MM.1S (cell line): Measurements from ENCODE around the gene MED13.

Source experiments
- DNase-seq: peaks from one replicate; pipeline ENCODE4 v3.0.0-alpha.2; 2015
- H2AFZ ChIP-seq: fragments of 300-600 bp; sonication (generic); 2 replicates; pipeline ENCODE4 v1.6.0; 2016; ENCODE audit warnings: antibody characterized with exemption, low read length
- H3F3A ChIP-seq: fragments of 300-600 bp; sonication (generic); 2 replicates; pipeline ENCODE4 v1.6.1; 2016; ENCODE audit warnings: mild to moderate bottlenecking, antibody characterized with exemption, low read length, moderate library complexity, mixed read lengths; ENCODE audit not compliant: insufficient read depth
- H3K27ac ChIP-seq: fragments of 300-600 bp; sonication (generic); 2 replicates; pipeline ENCODE4 v1.5.1; 2016; ENCODE audit warnings: mild to moderate bottlenecking, low read length
- H3K27me3 ChIP-seq: fragments of 300-600 bp; sonication (generic); replicated peaks from 2 replicates; pipeline ENCODE4 v1.6.0; 2016; ENCODE audit warnings: low read length; ENCODE audit not compliant: insufficient read depth
- H3K36me3 ChIP-seq: fragments of 300-600 bp; sonication (generic); replicated peaks from 2 replicates; pipeline ENCODE4 v1.6.1; 2016; ENCODE audit warnings: mild to moderate bottlenecking, low read length, mixed read lengths; ENCODE audit not compliant: insufficient read depth
- H3K4me1 ChIP-seq: fragments of 300-600 bp; sonication (generic); 2 replicates; pipeline ENCODE4 v1.6.1; 2016; ENCODE audit warnings: low read length, mixed read lengths
- H3K4me2 ChIP-seq: fragments of 300-600 bp; sonication (generic); 2 replicates; pipeline ENCODE4 v1.6.0; 2016; ENCODE audit warnings: low read depth, low read length
- H3K4me3 ChIP-seq: fragments of 300-600 bp; sonication (generic); 2 replicates; pipeline ENCODE4 v1.5.1; 2016; ENCODE audit warnings: low read length, mixed read lengths
- H3K79me2 ChIP-seq: fragments of 300-600 bp; sonication (generic); 2 replicates; pipeline ENCODE4 v1.6.1; 2016; ENCODE audit warnings: mixed run types, low read length, mixed read lengths
- H3K9ac ChIP-seq: fragments of 300-600 bp; sonication (generic); 2 replicates; pipeline ENCODE4 v1.6.1; 2016; ENCODE audit warnings: low read length, mixed read lengths
- H3K9me2 ChIP-seq: fragments of 300-600 bp; sonication (generic); replicated peaks from 2 replicates; pipeline ENCODE4 v1.6.1; 2016; ENCODE audit warnings: mild to moderate bottlenecking, low read length, mixed read lengths; ENCODE audit not compliant: insufficient read depth
- H3K9me3 ChIP-seq: fragments of 300-600 bp; sonication (generic); replicated peaks from 2 replicates; pipeline ENCODE4 v1.6.1; 2016; ENCODE audit warnings: mild to moderate bottlenecking, low read length, mixed read lengths; ENCODE audit not compliant: insufficient read depth
- H4K20me1 ChIP-seq: fragments of 300-600 bp; sonication (generic); 2 replicates; pipeline ENCODE4 v1.6.1; 2016; ENCODE audit warnings: mild to moderate bottlenecking, low read length, moderate library complexity, mixed read lengths; ENCODE audit not compliant: insufficient read depth
- EZH2 ChIP-seq: fragments of 300-600 bp; sonication (generic); optimal IDR thresholded peaks from 2 replicates; pipeline ENCODE3; 2017; ENCODE audit warnings: low read depth, mild to moderate bottlenecking, antibody characterized with exemption, low read length, mixed read lengths
- EZH2phosphoT487 ChIP-seq: fragments of 300-600 bp; sonication (generic); IDR thresholded peaks from 2 replicates; pipeline ENCODE4 v1.6.1; 2018; ENCODE audit warnings: antibody characterized with exemption, low read length
- TF ChIP-seq, protein P1 (sequence below): fragments of 300-600 bp; sonication (generic); IDR thresholded peaks from 2 replicates; pipeline ENCODE4 v1.5.1; 2016; ENCODE audit warnings: antibody characterized with exemption, low read length, mixed read lengths

Gene MED13

DNA sequence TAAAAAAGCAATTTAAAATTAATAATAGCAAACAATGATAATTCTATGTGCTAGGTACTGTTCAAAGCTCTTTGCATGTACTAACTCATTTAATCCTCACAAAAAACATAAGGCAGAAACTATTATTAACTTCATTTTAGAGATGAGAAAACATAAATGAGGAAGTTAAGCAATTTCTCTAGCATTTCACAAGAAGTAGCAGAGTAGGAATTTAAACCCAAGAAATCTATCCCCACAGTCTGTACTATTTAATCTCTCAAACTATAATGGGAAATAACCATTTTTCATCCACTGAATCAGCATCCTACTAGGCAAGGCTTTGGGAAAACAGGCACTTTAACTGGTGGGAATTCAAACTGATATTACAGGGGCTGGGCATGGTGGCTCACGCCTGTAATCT is 95.0 kb downstream of the MED13 start:
- no peak overlapping the region for H3K4me3 ChIP-seq
- no peaks in the 10 kb centered on the region for H3K9me3 ChIP-seq
- peaks cover 5% of the 10 kb centered on the region; the same call in 1 of the 2 replicates for H3K36me3 ChIP-seq
- no peak overlapping the region for H3K27ac ChIP-seq
- no peak overlapping the region for H3K4me2 ChIP-seq
- no peaks in the 10 kb centered on the region for H3K9me2 ChIP-seq
- no peaks in the 10 kb centered on the region for H3K4me1 ChIP-seq
- DNase-seq = no peak
- H4K20me1 ChIP-seq = no peaks in the 10 kb centered on the region
- H3F3A ChIP-seq = no peaks in the 10 kb centered on the region
- peaks cover 13% of the 10 kb centered on the region for H3K79me2 ChIP-seq
- no peaks in the 10 kb centered on the region for H3K27me3 ChIP-seq
- H2AFZ ChIP-seq = no peak overlapping the region
- TF ChIP-seq, protein P1, sequence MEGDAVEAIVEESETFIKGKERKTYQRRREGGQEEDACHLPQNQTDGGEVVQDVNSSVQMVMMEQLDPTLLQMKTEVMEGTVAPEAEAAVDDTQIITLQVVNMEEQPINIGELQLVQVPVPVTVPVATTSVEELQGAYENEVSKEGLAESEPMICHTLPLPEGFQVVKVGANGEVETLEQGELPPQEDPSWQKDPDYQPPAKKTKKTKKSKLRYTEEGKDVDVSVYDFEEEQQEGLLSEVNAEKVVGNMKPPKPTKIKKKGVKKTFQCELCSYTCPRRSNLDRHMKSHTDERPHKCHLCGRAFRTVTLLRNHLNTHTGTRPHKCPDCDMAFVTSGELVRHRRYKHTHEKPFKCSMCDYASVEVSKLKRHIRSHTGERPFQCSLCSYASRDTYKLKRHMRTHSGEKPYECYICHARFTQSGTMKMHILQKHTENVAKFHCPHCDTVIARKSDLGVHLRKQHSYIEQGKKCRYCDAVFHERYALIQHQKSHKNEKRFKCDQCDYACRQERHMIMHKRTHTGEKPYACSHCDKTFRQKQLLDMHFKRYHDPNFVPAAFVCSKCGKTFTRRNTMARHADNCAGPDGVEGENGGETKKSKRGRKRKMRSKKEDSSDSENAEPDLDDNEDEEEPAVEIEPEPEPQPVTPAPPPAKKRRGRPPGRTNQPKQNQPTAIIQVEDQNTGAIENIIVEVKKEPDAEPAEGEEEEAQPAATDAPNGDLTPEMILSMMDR = no peak
- TF ChIP-seq EZH2phosphoT487 = no peak
- H3K9ac ChIP-seq = no peak overlapping the region

DNA sequence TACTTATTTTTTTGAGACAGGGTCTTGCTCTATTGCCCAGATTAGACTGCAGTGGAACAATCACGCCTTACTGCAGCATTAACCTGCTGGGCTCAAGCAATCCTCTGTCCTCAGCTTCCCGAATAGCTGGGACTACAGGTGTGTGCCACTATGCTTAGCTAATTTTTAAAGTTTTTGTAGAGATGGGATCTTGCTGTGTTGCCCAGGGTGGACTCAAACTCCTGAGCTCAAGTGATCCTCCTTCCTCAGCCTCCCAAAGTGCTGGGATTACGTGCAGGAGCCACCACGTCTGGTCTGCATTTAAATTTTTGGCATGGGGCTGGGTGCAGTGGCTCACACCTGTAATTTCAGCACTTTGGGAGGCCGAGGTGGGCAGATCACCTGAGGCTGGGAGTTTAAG is 96.3 kb downstream of the MED13 start:
- Histone ChIP-seq H3K9ac (no peak overlapping the region), H2AFZ (no peak overlapping the region), H3K4me3 (no peak overlapping the region), H3K4me1 (no peaks in the 10 kb centered on the region), H3K27me3 (no peaks in the 10 kb centered on the region), H4K20me1 (no peaks in the 10 kb centered on the region), H3F3A (no peaks in the 10 kb centered on the region), H3K4me2 (no peak overlapping the region), H3K9me3 (no peaks in the 10 kb centered on the region), H3K27ac (no peak overlapping the region), H3K79me2 (peaks cover 2% of the 10 kb centered on the region; the same call in 1 of the 2 replicates), H3K36me3 (peaks cover 5% of the 10 kb centered on the region; the same call in 1 of the 2 replicates), H3K9me2 (no peaks in the 10 kb centered on the region)
- no peak for DNase-seq
- TF ChIP-seq EZH2 (no peak), EZH2phosphoT487 (no peak)
- TF ChIP-seq, protein P1 = no peak

DNA sequence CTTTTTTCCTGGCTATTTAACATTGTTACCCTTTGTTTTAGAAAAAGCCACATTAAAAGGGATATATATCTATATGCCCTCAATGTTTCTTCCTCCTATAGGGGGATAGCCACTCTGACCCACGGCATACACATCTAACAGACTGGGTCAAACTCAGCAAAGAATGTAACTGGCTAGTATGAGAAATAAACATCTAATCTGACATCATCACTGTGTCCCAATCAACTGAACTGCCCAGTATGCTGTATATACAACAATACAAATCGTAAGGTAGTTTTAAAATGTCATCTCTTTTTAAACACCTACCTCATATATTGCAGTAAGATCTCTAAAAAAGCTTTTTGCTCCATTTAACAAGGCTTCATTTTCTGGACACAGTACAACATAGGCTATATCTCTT is 97.3 kb downstream of the MED13 start:
- no peaks in the 10 kb centered on the region for H3K27me3 ChIP-seq
- H3K4me3 ChIP-seq = no peak overlapping the region
- H2AFZ ChIP-seq = no peak overlapping the region
- no peaks in the 10 kb centered on the region for H3K9me2 ChIP-seq
- H3K79me2 ChIP-seq = no peaks in the 10 kb centered on the region
- H3K9ac ChIP-seq = no peak overlapping the region
- no peaks in the 10 kb centered on the region for H3K4me1 ChIP-seq
- H3K27ac ChIP-seq = no peak overlapping the region
- no peak overlapping the region for H3K4me2 ChIP-seq
- no peak for DNase-seq
- no peaks in the 10 kb centered on the region for H4K20me1 ChIP-seq
- H3K36me3 ChIP-seq = peaks cover 5% of the 10 kb centered on the region; the same call in 1 of the 2 replicates
- no peaks in the 10 kb centered on the region for H3F3A ChIP-seq
- no peak for TF ChIP-seq EZH2phosphoT487
- TF ChIP-seq, protein P1 = no peak
- no peak for TF ChIP-seq EZH2
- no peaks in the 10 kb centered on the region for H3K9me3 ChIP-seq
